Measurements from ENCODE around the gene MRPL34. TPM values are rescaled to one million over a fixed set of nuclear protein-coding genes. Genes with fewer than 3 reads are reported as not detected.

MRPL34 gene
- total RNA-seq, 4 donors from 2014 or later, result 91.1 to 97.2 (median 92.8) TPM

DNA sequence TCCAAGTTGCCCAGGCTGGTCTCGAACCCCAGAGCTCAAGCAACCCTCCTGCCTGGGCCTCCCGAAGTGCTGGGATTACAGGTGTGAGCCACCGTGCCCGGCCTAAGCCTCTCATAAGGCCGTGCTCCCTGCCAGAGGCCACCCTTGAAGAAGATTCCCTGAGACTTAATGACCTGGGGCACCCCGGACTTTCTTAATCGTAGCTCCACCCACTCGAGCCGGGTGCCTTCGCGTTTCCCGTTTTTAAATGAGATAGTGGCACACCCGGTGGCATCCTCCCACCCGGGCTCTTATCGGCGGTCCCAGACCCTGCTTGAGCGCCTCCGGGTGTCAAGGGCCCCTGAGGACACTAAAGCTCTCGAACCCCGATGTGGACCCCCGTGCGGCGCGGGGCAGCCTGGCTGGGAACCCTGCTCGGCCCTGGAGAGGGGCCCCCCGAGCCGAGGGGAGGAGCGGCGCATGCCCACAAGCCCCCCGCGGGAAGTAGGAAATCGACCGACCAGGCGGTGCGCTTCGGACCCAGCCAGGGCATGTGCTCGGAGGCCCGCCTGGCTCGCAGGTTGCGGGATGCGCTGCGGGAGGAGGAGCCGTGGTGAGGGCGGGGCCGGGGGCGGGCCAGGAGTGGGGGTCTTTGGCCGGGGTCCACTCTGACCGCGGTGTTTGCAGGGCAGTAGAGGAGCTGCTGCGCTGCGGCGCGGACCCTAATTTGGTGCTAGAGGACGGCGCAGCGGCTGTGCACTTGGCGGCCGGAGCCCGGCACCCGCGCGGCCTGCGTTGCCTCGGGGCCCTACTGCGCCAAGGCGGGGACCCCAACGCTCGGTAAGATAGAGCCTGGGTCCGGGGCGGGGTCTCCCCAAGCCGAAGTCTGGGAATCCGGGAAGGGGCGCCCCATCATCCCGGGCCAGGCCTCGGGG is 24.0 kb upstream of the MRPL34 start, which contains the start of gene ANKLE1:
Gene ANKLE1 (plus strand): TSS at position 511 of the 914 bp plus-strand sequence. CDS start 20 bp downstream, at position 531.
- peaks cover 0 to 31% (median 3%) of the 10 kb centered on the region in 3 donors for H3K36me3 ChIP-seq
- intact Hi-C loops (cut with DNase I), result loop anchor here (5.0 to 10.0 kb wide), 2 partner anchors 77 to 214 kb away; no protein-coding TSS in a partner anchor
- H3K4me3 ChIP-seq, result peak within 1 kb of the TSS; percentile 22 to 64 (median 38)
- WGBS, 2 donors, result 15 to 38% methylated on average over 4 to 6 of the region's 75 CpGs
- H3K27ac ChIP-seq, result no peak within 1 kb of the TSS
- no peak for DNase-seq
- no peaks in the 10 kb centered on the region for H3K9me3 ChIP-seq
- peaks cover 14 to 20% (median 17%) of the 10 kb centered on the region in 3 donors for H3K4me1 ChIP-seq
- TF ChIP-seq, protein P1, sequence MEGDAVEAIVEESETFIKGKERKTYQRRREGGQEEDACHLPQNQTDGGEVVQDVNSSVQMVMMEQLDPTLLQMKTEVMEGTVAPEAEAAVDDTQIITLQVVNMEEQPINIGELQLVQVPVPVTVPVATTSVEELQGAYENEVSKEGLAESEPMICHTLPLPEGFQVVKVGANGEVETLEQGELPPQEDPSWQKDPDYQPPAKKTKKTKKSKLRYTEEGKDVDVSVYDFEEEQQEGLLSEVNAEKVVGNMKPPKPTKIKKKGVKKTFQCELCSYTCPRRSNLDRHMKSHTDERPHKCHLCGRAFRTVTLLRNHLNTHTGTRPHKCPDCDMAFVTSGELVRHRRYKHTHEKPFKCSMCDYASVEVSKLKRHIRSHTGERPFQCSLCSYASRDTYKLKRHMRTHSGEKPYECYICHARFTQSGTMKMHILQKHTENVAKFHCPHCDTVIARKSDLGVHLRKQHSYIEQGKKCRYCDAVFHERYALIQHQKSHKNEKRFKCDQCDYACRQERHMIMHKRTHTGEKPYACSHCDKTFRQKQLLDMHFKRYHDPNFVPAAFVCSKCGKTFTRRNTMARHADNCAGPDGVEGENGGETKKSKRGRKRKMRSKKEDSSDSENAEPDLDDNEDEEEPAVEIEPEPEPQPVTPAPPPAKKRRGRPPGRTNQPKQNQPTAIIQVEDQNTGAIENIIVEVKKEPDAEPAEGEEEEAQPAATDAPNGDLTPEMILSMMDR (IDR thresholded peaks at IDR 0.05), result no peak
- peaks cover 0 to 20% (median 2%) of the 10 kb centered on the region in 4 donors for H3K27me3 ChIP-seq

- Histone ChIP-seq H3K4me3 (peak overlapping the region; percentile 22 to 64 (median 38)), H3K36me3 (peaks cover 0 to 21% (median 0%) of the 10 kb centered on the region in 3 donors), H3K27ac (no peak overlapping the region), H3K9me3 (no peaks in the 10 kb centered on the region), H3K4me1 (peaks cover 14 to 20% (median 17%) of the 10 kb centered on the region in 3 donors), H3K27me3 (peaks cover 0 to 20% (median 2%) of the 10 kb centered on the region in 4 donors)
- TF ChIP-seq POLR2A (IDR thresholded peaks at IDR 0.05), result no peak
- TF ChIP-seq, protein P1 (IDR thresholded peaks at IDR 0.05), result peak; percentile 88 to 92 (median 90)
- 7 to 8% methylated on average over 7 to 9 of the region's 45 CpGs for WGBS, 2 donors
- intact Hi-C loops (cut with DNase I), result loop anchor here (5.0 to 10.0 kb wide), 2 partner anchors 78 to 215 kb away; no protein-coding TSS in a partner anchor
- no peak for DNase-seq
These were observed 23.1 kb upstream of the MRPL34 start for GRCh38 chr19:17282488-17283125.

DNA sequence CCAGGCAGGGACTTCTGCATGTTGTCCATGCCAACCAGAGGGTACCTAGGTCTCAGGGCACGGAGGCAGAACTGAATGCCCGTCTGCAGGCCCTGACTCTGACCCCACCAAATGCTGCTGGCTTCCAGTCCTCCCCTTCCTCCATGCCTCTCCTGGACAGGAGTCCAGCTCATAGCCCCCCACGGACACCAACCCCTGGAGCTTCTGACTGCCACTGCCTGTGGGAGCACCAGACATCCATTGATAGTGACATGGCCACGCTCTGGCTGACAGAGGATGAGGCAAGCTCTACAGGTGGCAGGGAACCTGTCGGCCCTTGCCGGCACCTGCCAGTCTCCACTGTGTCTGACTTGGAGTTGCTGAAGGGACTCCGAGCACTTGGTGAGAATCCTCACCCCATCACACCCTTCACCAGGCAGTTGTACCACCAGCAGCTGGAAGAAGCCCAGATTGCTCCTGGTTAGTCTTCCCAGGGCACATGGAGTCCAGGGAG is 22.1 kb upstream of the MRPL34 start:
- no CpG with 5 or more reads among the region's 7 CpGs for WGBS, 2 donors
- H3K4me1 ChIP-seq, result peaks cover 14 to 20% (median 17%) of the 10 kb centered on the region in 3 donors
- TF ChIP-seq, protein P1 (IDR thresholded peaks at IDR 0.05), result no peak
- no peak for TF ChIP-seq POLR2A (IDR thresholded peaks at IDR 0.05)
- peaks cover 0 to 21% (median 2%) of the 10 kb centered on the region in 4 donors for H3K27me3 ChIP-seq
- H3K9me3 ChIP-seq, result no peaks in the 10 kb centered on the region
- peaks cover 0 to 12% (median 0%) of the 10 kb centered on the region in 3 donors for H3K36me3 ChIP-seq
- intact Hi-C loops (cut with DNase I), result loop anchor here (5.0 to 10.0 kb wide), 2 partner anchors 79 to 216 kb away; no protein-coding TSS in a partner anchor
- H3K4me3 ChIP-seq, result no peak overlapping the region
- no peak for DNase-seq
- H3K27ac ChIP-seq, result no peak overlapping the region

DNA sequence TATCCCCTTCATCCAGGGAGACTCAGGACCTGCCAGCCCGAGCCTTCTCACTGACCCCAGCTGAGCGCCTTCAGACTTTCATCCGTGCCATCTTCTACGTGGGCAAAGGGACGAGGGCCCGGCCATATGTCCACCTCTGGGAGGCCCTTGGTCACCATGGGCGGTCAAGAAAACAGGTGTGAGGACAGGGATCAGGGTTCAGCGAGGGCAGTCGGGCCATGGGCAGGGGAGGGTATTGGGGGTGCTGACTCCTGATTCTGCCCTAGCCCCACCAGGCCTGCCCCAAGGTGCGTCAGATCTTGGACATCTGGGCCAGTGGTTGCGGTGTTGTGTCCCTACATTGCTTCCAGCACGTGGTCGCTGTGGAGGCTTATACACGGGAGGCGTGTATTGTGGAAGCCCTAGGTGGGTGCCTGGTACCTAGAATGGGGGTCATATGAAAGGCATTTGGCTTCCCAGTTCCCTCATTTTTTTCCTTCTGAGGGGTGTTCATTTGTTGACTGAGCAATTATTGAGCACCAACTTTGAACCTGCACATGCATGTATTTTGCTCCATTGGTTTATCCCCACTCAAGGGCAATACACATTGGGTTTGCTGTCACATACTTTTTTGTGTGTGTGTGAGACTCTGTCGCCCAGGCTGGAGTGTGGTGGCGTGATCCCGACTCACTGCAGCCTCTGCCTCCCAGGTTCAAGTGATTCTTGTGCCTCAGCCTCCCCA is 20.1 kb upstream of the MRPL34 start:
- 87 to 88% methylated on average over 13 of the region's 18 CpGs for WGBS, 2 donors
- TF ChIP-seq, protein P1 (IDR thresholded peaks at IDR 0.05), result no peak
- no peak for DNase-seq
- Histone ChIP-seq H3K9me3 (no peaks in the 10 kb centered on the region), H3K4me3 (no peak overlapping the region), H3K27ac (no peak overlapping the region), H3K36me3 (no peaks in the 10 kb centered on the region), H3K27me3 (peaks cover 0 to 31% (median 2%) of the 10 kb centered on the region in 4 donors), H3K4me1 (peaks cover 14 to 26% (median 17%) of the 10 kb centered on the region in 3 donors)
- intact Hi-C loops (cut with DNase I), result loop anchor here (10.0 kb wide), 1 partner anchor 81 kb away; no protein-coding TSS in a partner anchor

Data from esophagus squamous epithelium (tissue), 5 donors.